ENCODE measurements around the gene AGK. TPM values are rescaled to one million over a fixed set of nuclear protein-coding genes. Genes with fewer than 3 reads are reported as not detected.
A peak's percentile ranks its signal among the peaks of the same experiment; 100 is the strongest.

AGK gene
- total and polyA plus RNA-seq, 2 experiments from 2014 or later: 21.9 to 37.9 TPM

GRCh38 chr7:141649137-141649864, 98.1 kb downstream of the AGK start (continued):
- no peak for TF ChIP-seq REST (IDR thresholded peaks at IDR 0.05; ENCODE audit: unreplicated experiment)
- no peak for TF ChIP-seq ZNF114 (CRISPR knock-in tag; IDR thresholded peaks at IDR 0.05)
- no peak for TF ChIP-seq EZH2phosphoT487 (IDR thresholded peaks at IDR 0.05; ENCODE audit: unreplicated experiment)

GRCh38 chr7:141649865-141650634, 98.8 kb downstream of the AGK start:
- Mint-ChIP-seq H3K4me1 (peaks cover 34% of the 10 kb centered on the region), H3K27ac (peak overlapping the region; percentile 87), H3K4me3 (no peak overlapping the region), H3K27me3 (ENCODE audit: insufficient read depth, low read depth, poor library complexity) (peaks cover 6% of the 10 kb centered on the region), H3K36me3 (ENCODE audit: low read depth) (peaks cover 16% of the 10 kb centered on the region), H3K9me3 (no peaks in the 10 kb centered on the region)
- peak; percentile 89 to 98 for TF ChIP-seq CTCF (conservative IDR thresholded peaks at IDR 0.05; ENCODE audit: low read depth in 2 of 2)
- TF ChIP-seq CREB1 (CRISPR knock-in tag; IDR thresholded peaks at IDR 0.05; ENCODE audit: low read depth): no peak
- no peak overlapping the region for H3K27ac ChIP-seq (ENCODE audit: low read depth)
- no peak overlapping the region for H2AFZ ChIP-seq
- no peak overlapping the region for H3K4me2 ChIP-seq
- H3K4me3 ChIP-seq: no peak overlapping the region
- H4K20me1 ChIP-seq (replicated peaks; ENCODE audit: insufficient read depth): no peaks in the 10 kb centered on the region
- H3K27me3 ChIP-seq (ENCODE audit: insufficient read depth): no peaks in the 10 kb centered on the region
- H3K4me1 ChIP-seq (ENCODE audit: insufficient read depth): peaks cover 7% of the 10 kb centered on the region
- no peaks in the 10 kb centered on the region for H3K9me2 ChIP-seq (ENCODE audit: insufficient read depth)
- DNase-seq (ENCODE audit: low spot score) (peak; percentile 91), ATAC-seq (peak; percentile 77)
- H3K36me3 ChIP-seq (ENCODE audit: insufficient read depth): 0 out of 2 replicates have a peak, but pooled peaks cover 5% of the 10 kb centered on the region
- H3K79me2 ChIP-seq (replicated peaks; ENCODE audit: insufficient read depth): no peaks in the 10 kb centered on the region
- no peaks in the 10 kb centered on the region for H3F3A ChIP-seq (replicated peaks; ENCODE audit: low read depth)

GRCh38 chr7:141651417-141651816, 100.2 kb downstream of the AGK start:
- Histone ChIP-seq H3K27me3 (ENCODE audit: insufficient read depth) (no peaks in the 10 kb centered on the region), H3K9me2 (ENCODE audit: insufficient read depth) (no peaks in the 10 kb centered on the region), H3K79me2 (replicated peaks; ENCODE audit: insufficient read depth) (no peaks in the 10 kb centered on the region), H3K36me3 (ENCODE audit: insufficient read depth) (0 out of 2 replicates have a peak, but pooled peaks cover 5% of the 10 kb centered on the region), H3K27ac (ENCODE audit: low read depth) (no peak overlapping the region), H3K4me1 (ENCODE audit: insufficient read depth) (peaks cover 7% of the 10 kb centered on the region), H3F3A (replicated peaks; ENCODE audit: low read depth) (no peaks in the 10 kb centered on the region), H4K20me1 (replicated peaks; ENCODE audit: insufficient read depth) (no peaks in the 10 kb centered on the region), H2AFZ (no peak overlapping the region), H3K4me3 (no peak overlapping the region), H3K4me2 (no peak overlapping the region)
- DNase-seq (ENCODE audit: low spot score) (no peak), ATAC-seq (no peak)
- peaks cover 6% of the 10 kb centered on the region for H3K27me3 Mint-ChIP-seq (ENCODE audit: insufficient read depth, low read depth, poor library complexity)
- peaks cover 34% of the 10 kb centered on the region for H3K4me1 Mint-ChIP-seq
- H3K9me3 Mint-ChIP-seq: no peaks in the 10 kb centered on the region
- H3K36me3 Mint-ChIP-seq (ENCODE audit: low read depth): peaks cover 18% of the 10 kb centered on the region
- no peak overlapping the region; the same call in 1 of the 2 replicates for H3K27ac Mint-ChIP-seq
- no peak overlapping the region for H3K4me3 Mint-ChIP-seq
- TF ChIP-seq ETS1 (IDR thresholded peaks at IDR 0.05) (no peak), CREB1 (CRISPR knock-in tag; IDR thresholded peaks at IDR 0.05; ENCODE audit: low read depth) (no peak), NANOG (IDR thresholded peaks at IDR 0.05; ENCODE audit: borderline replicate concordance) (no peak), JUNB (IDR thresholded peaks at IDR 0.05; ENCODE audit: unreplicated experiment) (no peak), ZNF331 (CRISPR knock-in tag; IDR thresholded peaks at IDR 0.05; ENCODE audit: low read depth) (no peak), EZH2phosphoT487 (IDR thresholded peaks at IDR 0.05; ENCODE audit: unreplicated experiment) (no peak), ZNF114 (CRISPR knock-in tag; IDR thresholded peaks at IDR 0.05) (no peak), POLR2AphosphoS5 (IDR thresholded peaks at IDR 0.05; ENCODE audit: low read depth) (no peak), REST (IDR thresholded peaks at IDR 0.05; ENCODE audit: unreplicated experiment) (no peak)
